Measurements from ENCODE around the gene SIGLEC1.

SIGLEC1 gene

GRCh38 chr20:3712279-3712873, at the start of gene SIGLEC1:
TSS of gene SIGLEC1 (minus strand) at chr20:3712600. CDS start at chr20:3707128, 5,472 bp downstream.
- DNase-seq, result no peak

- DNase-seq, result no peak
These were observed 48.4 kb upstream of the SIGLEC1 start for GRCh38 chr20:3760655-3761348.

- no peak for DNase-seq
These were observed 47.5 kb upstream of the SIGLEC1 start for GRCh38 chr20:3759884-3760283.

GRCh38 chr20:3759316-3759823, 47.0 kb upstream of the SIGLEC1 start:
- DNase-seq, result no peak

- DNase-seq, result no peak
These were observed 46.2 kb upstream of the SIGLEC1 start for GRCh38 chr20:3758566-3758965.

- DNase-seq, result no peak
These were observed 44.9 kb upstream of the SIGLEC1 start for GRCh38 chr20:3757268-3757667.

GRCh38 chr20:3755814-3756480, 43.5 kb upstream of the SIGLEC1 start:
- DNase-seq, result no peak

GRCh38 chr20:3755269-3755668, 42.9 kb upstream of the SIGLEC1 start:
- no peak for DNase-seq

GRCh38 chr20:3754276-3754630, 41.9 kb upstream of the SIGLEC1 start:
- DNase-seq, result no peak

- DNase-seq, result no peak
These were observed 41.3 kb upstream of the SIGLEC1 start for GRCh38 chr20:3753501-3754275.

GRCh38 chr20:3753098-3753497, 40.7 kb upstream of the SIGLEC1 start:
- peak; percentile 18 to 62 (median 32) for DNase-seq

GRCh38 chr20:3752386-3752759, 40.0 kb upstream of the SIGLEC1 start:
- DNase-seq, result peak in 1 of 6 experiments; percentile 18

- DNase-seq, result peak in 5 of 6 experiments; percentile 11 to 56 (median 25)
These were observed 39.4 kb upstream of the SIGLEC1 start for GRCh38 chr20:3751675-3752385.

- no peak for DNase-seq
These were observed 38.9 kb upstream of the SIGLEC1 start for GRCh38 chr20:3751305-3751674.

GRCh38 chr20:3749689-3750531, 37.5 kb upstream of the SIGLEC1 start:
- peak in 4 of 6 experiments; percentile 3 to 20 (median 6) for DNase-seq

GRCh38 chr20:3749087-3749688, 36.8 kb upstream of the SIGLEC1 start:
- no peak for DNase-seq

GRCh38 chr20:3748073-3748472, 35.7 kb upstream of the SIGLEC1 start:
- DNase-seq, result no peak

- no peak for DNase-seq
These were observed 35.1 kb upstream of the SIGLEC1 start for GRCh38 chr20:3747471-3747870.

- DNase-seq, result no peak
These were observed 33.3 kb upstream of the SIGLEC1 start for GRCh38 chr20:3745686-3746173.

- peak; percentile 49 to 78 (median 66) for DNase-seq
These were observed 32.6 kb upstream of the SIGLEC1 start for GRCh38 chr20:3744806-3745685.
